Measurements from ENCODE around the gene SAMD10.
"Not testable (repeated sequence)": the region's sequence is repeated elsewhere in the genome, so short reads cannot be mapped to it uniquely, and the experiment has no call there.

SAMD10 gene

GRCh38 chr20:63941282-63942081 lies 38.0 kb downstream of the SAMD10 start:
- peak; percentile 19 for DNase-seq (ENCODE audit: low spot score)

GRCh38 chr20:63940472-63941266 lies 38.8 kb downstream of the SAMD10 start:
- DNase-seq (ENCODE audit: low spot score): no peak

GRCh38 chr20:63940071-63940471 lies 39.4 kb downstream of the SAMD10 start:
- DNase-seq (ENCODE audit: low spot score): no peak

- DNase-seq (ENCODE audit: low spot score): no peak
Observed at GRCh38 chr20:63939061-63939935, 40.1 kb downstream of the SAMD10 start.

GRCh38 chr20:63937596-63937995 lies 41.8 kb downstream of the SAMD10 start:
- no peak for DNase-seq (ENCODE audit: low spot score)

- no peak for DNase-seq (ENCODE audit: low spot score)
Observed at GRCh38 chr20:63935447-63935846, 44.0 kb downstream of the SAMD10 start.

GRCh38 chr20:63934271-63935068 lies 45.0 kb downstream of the SAMD10 start:
- no peak for DNase-seq (ENCODE audit: low spot score)

- DNase-seq (ENCODE audit: low spot score): no peak
Observed at GRCh38 chr20:63933646-63934045, 45.8 kb downstream of the SAMD10 start.

GRCh38 chr20:63932606-63933160 lies 46.8 kb downstream of the SAMD10 start:
- DNase-seq (ENCODE audit: low spot score): no peak

GRCh38 chr20:63931735-63932134 lies 47.7 kb downstream of the SAMD10 start:
- no peak for DNase-seq (ENCODE audit: low spot score)

- DNase-seq (ENCODE audit: low spot score): no peak
Observed at GRCh38 chr20:63930971-63931553, 48.4 kb downstream of the SAMD10 start.

GRCh38 chr20:63929473-63929883 lies 50.0 kb downstream of the SAMD10 start:
- not testable (repeated sequence) for DNase-seq (ENCODE audit: low spot score)

- DNase-seq (ENCODE audit: low spot score): no peak
Observed at GRCh38 chr20:63929071-63929470, 50.4 kb downstream of the SAMD10 start.

- DNase-seq (ENCODE audit: low spot score): no peak
Observed at GRCh38 chr20:63926298-63926697, 53.1 kb downstream of the SAMD10 start.

- DNase-seq (ENCODE audit: low spot score): no peak
Observed at GRCh38 chr20:63924241-63924640, 55.2 kb downstream of the SAMD10 start.

Data from hematopoietic multipotent progenitor cell treated with erythropoietin and hydrocortisone succinate and interleukin-3 and kit ligand, for 15 days (in vitro differentiated cells).